HG03521 (cell line): ENCODE data around the gene SPOCK1.

Experiments used
- ATAC-seq: cut with Tn5 transposase; IDR thresholded peaks from one replicate; pipeline ENCODE4 v1.9.1; 2021; ENCODE audit warnings: mild to moderate bottlenecking, moderate library complexity; ENCODE audit not compliant: unreplicated experiment

SPOCK1 gene

DNA sequence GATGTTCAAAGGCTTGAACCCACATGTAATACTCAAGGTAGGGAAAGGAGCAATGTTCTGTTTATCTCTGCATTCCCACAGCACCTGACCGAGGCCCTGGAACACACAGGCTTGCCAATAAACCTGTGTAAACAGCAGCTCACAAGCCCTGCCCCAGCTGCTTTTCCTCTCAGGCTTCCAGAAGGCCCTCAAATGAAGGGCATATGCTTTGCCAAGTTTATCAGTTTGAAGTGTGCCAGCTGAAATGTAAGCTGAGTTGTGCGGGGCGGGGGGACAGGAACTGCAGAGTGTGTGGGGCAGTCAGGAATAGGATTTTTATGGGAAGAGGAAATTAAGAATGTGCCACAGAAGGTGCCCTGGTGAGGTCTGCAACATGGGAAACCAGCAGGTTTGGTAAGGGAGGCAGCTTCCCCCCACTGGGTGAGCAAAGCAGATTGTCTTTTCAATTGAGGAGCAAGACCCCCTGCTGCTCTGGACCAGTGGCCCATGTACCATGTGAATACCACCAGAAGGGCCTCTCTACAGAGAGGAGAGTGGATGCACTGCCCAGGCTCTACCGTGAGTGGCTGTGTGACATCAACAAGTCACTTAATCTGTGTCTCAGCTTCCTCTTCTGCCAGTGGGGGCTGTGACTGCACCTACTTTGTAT is 194.8 kb downstream of the SPOCK1 start:
- ATAC-seq, result no peak

DNA sequence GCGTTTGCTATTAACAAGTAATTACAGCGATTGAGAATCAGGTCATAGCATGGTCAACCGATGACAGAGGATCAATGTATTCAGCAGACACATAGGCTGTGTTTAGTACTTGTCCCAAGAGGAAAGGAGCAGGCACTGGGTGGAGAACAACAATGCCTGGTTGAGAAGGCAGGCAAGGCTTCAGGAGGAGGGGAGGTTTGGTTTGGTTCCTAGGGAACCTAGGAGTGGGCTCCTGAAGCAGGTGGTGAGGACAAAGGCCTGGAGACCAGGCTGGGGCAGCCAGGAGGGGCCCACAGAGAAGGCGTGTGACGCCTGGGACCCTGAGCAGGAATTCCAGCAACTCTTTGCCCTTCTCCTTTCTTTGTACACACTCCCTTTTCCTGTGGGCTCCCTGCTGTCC is 195.6 kb downstream of the SPOCK1 start:
- ATAC-seq, result no peak

DNA sequence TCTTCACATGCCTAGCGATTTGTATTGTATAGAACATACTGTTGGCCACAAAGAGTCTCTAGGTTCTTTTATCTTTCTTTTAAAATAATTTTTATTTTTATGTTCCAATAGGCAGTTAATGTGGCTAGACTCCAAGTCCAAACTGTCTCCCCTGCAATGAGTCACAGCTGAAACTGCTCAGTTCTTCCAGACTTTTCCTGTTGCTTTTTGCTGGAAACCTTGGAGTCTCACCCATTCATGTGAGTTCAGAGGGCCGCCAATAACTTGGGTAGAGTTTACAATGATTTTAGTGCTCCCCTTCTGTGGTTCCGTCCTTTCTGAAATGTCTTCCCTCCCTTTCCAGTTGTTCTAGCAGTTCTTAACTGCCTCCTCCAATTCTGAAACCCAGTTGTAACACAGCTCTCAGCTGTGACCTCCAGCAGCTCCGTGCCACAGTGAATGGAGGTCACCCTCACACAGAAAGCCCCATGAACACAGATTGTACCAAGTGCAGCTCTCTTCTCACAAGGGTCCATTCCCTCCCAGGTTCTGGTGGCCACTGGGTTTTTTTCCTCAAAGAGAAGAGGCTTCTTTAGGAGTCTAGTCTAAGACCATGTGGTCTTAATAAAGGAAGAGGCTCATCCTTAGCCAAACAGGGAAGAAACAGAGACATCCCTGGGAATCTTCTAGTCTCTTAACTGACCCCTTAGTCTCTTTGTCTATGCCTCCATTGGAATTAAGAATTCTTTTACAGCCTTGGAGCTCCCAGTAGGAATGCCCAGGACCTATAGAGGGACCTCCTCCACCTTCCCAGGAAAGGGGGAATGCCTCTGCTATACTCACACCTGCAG is 198.5 kb downstream of the SPOCK1 start:
- no peak for ATAC-seq

DNA sequence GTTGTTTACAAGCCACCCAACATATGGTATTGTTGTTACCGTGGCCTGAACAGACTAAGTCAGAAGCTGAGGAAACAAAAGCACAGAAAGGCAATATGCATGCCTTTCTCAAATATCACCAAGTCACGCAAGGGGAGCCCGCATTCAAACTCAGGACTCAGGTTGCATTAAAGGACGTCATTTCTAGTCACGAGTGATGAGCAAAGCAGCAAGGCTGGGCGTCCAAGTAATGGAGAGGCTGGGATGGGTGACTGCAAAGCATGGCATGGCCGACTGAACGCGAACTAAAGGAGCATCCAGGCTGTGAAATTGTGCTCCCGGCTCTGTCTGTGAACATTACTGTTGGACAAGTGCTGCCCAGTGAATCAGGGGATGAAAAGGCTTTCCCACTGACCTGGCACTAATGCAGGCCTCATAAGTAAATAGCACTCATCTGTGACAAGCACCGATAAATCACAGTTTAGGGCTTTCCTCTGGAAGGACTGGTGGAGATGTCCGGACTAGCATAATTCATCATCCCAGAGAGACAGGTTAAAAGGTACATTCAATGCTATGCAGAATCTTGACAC is 202.8 kb downstream of the SPOCK1 start:
- ATAC-seq, result no peak

DNA sequence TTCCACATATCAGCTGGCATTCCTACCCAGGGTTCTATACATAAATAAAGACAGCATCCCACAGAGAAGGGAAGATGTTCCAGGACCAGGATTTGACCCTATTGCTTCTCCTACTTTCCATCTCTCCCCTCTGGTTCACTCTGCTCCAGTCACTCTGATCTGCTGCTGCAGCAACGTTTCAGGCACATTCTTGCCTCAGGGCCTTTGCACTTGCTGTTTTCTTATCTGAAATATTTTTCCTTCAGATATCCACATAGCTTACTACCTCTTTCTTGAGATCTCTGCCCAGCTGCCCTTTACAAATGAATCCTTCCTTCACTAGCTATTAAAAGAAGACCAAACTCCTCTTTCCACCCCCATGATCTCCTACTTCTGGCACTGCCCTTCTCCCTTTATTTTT is 204.5 kb downstream of the SPOCK1 start:
- no peak for ATAC-seq

DNA sequence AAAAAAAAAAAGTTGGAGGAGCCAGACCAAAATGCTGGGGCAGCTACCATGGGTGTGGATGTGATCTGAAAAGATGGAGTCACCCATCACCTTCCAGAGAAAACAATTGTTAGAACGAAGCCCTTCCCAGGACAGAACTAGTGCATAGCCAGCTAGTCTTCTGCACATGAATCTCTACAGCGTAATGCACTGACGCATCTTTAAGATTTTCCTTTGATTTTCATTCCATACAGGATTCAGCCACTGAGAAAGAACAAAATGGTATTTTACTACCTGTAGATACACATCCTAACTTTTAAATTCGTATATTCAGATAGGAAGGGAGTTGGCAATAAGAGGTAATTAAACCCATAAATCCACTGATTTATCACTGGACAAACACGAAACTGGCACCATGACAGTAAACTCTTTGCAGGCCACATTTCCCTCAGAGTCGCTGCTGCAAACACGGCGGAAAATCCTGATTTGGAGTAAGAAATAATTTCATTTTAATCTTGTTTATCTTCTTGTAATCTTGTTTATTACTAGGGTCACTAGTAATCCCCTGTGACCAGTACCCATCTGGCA is 206.6 kb downstream of the SPOCK1 start:
- no peak for ATAC-seq

DNA sequence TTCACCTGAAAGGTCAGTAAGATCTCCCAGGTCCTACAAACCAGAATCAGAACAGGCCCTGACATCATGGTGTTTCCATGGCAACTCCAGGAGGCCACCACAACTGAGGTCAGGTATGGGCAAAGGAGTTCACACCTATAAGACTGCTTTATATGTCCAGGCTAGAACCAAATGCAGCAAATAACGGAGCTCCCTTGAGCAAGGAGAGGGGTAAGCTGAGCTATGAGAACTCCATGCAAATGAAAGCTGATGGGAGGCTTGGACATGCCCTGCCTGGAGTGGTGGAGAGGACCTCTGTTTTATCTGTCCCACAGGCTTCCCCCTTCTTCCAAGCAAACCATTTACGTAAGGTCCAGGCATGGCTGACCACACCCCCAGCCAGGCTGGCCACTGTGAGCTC is 207.7 kb downstream of the SPOCK1 start:
- no peak for ATAC-seq

DNA sequence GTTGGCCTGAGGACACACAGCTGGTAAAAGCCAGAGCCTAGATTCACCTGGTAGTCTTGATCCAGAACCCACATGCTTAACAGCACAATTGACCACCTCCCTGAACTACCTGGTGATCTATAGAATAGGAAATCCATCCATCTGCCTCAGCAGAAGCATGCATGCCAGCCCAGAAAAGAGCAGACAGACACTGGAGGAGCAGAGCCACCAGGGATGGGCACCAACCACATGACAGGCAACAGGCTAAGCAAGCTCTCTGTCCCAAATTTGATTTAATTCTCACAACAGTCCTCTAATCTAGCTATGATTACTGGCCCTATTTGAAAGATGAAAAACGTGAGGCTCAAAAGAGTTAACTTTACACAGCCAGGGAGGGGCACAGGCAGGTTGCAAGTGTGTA is 208.1 kb downstream of the SPOCK1 start:
- no peak for ATAC-seq

DNA sequence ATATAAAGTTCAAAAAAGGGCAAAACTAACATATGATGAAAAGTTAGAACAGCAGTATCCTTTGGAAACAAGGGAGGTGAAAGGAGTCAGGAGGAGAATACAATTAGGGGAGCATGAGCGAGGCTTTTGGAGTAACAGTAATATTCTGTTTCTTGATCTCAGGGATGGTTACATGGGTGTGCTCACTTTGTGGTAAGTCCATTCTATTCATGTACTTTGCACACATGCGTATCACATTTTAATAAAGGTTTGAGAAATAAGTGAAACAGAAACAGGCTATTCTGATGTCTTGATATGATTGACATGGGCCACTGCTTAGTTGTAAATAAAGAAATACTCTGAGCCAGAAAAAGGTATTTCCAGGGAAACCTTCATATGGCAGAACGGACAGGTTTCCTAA is 208.8 kb downstream of the SPOCK1 start:
- ATAC-seq, result no peak

DNA sequence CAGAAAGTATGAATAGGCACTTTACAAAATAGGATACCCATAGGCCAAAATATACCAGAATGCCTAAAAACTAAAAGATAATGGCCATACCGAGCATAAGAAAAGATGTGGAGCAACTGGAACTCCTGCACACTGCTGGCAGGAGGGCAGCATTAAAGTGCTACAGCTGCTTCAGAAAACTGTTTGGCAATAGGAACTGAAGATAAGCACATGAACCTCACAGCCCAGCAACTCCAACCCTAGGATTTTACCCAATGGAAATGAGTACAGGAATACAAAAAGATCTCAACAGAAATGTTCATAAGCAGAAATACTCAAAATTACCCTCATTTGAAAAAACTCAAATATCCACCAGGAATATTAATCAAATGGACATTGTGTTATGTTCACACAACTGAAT is 209.3 kb downstream of the SPOCK1 start:
- ATAC-seq, result no peak

DNA sequence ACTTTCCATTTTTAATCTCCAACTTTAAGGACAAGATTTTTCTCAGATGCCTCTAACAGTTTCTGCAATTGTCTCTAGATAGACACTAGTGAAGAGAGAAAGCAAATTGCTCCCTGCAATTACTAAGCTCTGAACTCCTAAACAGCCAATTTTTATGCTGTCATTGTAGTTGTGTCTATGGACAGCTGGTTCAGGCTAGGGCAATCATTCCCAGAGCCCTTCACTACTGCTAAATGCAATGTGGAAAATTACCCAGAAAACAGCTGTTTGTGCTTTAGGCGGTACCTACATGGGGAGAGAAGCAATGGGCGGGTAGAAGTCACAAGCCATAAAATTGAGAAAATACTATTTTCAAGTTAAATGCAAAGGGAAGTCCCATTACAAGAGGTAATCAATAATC is 211.6 kb downstream of the SPOCK1 start:
- ATAC-seq, result no peak

DNA sequence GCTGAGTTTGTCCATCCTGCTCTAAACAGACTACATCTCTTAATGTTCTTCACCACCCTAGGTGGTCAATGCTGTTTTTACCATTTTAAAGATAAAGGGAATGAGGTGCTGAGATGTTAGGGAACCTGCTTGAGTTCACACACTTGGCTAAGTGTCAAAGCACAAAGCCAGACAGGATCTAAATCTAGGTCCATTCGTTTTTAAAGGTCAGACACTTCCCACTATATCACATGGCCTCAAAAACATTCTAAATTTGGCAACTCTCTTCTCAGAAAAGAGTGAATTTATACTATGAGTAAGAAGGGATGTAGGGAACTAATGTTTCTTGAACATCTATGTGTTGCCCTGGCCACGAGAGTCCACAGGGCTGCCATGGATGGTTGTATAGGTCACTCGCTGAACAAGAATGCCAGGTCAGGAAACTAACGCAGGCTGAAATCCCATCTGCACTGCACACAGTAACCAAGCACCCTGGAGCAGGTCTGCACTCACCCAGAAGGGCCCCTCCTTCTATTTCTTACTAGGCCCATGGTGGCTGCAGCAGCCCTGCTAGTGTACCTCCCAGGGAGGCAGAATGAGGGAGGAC is 213.0 kb downstream of the SPOCK1 start:
- no peak for ATAC-seq

DNA sequence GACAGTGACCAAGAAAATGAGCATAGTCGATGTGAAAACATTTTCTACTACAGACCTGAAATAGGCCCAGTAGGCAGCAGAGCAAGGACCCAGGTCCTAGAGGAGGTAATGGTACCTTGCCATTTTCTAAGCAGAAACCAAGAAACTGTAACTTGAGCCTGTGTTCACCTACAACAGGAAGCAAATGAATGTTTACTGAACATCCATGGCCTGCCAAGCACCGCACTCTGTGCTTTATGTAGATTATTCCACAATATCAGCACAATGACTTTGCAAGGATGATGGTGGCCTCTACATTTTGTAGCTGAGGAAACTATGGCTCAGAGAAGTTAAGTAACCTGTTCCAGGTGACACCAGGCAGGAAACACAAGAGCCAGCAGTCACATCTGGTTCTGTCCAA is 215.3 kb downstream of the SPOCK1 start:
- no peak for ATAC-seq

DNA sequence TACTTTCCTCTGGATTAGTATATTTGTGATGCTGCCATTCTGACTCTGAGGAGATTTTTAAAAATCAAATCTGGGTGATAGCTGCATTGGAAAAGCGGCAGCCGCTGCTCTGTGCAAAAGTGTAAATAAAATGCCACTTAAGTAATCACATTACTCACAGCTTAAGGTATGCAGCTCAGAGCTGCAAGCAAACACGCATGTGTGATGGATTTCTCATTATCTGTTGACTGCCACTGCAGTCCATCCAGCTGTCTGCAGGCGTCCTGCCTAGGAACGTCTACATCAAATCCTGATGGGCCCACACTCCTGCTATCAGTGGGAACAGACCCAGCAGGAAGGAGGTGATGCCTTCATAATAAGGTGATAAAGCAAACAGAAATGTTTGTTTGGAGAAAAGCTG is 216.9 kb downstream of the SPOCK1 start:
- no peak for ATAC-seq

DNA sequence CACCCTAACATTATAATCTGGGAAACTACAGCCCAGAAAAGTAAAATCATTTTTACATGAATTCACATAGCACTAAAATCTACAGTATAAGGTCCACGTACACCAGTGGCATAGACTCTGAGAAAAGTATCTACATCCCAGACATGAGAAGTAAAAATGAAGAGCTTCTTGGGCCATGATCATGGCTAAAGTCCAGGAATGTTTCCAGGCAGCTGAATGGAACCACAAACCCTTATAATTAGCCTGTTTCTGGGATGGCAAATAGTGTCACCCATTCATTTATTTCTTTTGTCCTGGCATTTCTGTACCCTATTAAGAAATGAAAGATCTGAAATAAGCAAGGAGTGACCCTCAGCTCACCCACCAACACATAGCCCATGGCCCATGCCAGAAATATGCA is 217.9 kb downstream of the SPOCK1 start:
- no peak for ATAC-seq

DNA sequence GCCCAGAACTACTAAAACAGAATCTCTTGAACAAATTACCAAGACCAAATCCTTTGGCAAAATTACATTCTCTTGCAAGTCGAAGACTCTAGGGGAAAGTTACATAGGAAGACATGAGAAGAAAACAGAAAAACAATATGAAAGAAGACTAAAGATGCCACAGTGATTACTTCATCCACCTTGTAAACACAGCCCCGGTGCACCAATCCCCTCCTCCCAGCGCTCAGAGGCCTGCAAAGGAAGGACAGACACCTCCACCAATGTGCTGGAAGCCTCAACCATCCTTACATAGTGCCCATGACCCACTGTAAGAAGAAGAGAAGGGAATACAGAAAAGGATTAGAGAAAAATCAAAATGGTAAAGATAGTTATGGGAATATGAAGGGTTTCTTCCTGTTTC is 218.5 kb downstream of the SPOCK1 start:
- ATAC-seq, result no peak

DNA sequence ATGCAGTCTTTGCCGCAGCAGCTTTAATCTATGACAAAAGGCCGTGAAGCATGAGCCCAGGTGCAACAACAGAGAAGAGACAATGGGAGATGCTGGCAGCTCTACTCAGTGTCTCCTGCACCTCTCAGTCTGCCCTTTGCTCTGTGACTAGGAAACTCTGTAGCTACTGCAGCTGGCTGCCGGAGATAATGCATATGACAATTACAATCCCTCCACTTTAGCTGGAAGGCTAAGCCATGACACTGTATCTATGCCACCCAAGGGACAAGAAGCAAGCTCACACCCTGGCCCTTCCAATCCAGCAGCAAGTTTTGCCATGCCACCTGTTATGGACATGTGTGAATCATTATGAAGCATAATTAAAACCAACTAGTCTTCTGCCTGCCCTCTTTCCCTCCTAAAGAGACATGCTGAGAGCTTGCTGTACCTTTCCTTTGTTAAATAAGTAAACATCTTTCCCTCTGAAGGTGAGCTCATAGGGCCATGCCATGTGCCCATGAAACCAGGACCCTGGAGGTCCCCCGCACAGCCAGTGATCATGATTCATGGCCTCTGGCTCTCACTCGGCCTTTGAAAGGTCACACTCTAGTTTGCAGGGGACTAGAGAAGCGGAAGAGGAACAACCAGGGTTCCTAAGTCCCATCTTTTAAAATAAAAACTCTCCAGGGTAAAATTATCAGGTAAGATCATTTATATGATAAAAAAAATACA is 219.4 kb downstream of the SPOCK1 start:
- ATAC-seq, result no peak

DNA sequence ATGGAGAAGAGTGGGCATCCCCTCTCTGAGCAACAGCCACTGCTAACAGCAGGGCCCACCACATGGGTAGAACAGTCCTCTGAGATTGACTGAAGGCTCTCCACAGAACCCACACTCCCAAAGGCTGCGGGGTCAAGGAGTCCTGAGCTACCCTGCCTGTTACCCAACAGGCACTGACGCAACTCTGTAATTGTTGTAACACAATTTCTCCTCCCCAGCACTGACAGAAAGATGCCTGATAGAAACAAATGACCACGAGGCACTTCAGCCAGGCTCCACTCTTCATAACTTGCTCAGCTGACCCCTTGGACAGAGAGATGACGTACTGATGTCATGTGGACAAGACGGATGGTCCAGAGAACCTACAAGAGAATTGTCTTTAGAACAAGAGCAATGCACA is 220.7 kb downstream of the SPOCK1 start:
- no peak for ATAC-seq

DNA sequence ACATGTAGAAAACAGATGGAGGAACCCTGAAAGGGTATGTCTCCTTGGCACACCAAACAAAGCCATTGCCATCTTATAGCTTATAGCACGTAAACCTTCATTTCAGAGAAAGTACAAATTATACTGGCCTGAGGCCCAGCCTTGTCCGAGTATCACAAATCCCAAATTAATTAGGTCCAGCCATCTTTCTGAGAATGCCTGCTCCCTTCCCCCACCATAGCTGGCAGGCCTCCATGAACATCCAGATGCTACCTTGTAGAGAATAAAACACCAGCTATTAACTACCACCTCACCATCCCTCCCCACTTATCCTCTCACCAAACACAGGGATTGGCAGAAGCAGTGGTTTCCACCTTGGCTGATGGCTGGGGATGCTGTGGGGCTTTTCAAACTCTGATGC is 224.0 kb downstream of the SPOCK1 start:
- ATAC-seq, result no peak

DNA sequence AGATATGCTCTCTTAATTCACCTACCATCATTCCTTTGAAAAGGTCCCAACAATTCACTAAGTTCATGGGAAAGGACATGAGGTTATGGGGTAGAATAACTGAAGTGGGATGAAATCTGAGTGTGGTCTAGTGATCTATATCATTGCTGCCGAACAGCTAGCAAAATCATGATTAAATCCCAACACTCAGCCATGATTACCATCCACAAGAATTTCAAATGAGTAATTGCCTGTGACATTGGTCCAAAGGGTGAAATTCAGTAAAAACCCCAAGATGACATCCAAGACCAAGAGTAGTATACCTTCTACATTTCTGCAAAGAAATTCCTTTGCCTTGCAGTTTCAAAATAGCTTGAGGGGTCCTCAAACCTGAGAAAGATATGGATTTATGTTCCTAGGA is 225.6 kb downstream of the SPOCK1 start:
- ATAC-seq, result no peak

DNA sequence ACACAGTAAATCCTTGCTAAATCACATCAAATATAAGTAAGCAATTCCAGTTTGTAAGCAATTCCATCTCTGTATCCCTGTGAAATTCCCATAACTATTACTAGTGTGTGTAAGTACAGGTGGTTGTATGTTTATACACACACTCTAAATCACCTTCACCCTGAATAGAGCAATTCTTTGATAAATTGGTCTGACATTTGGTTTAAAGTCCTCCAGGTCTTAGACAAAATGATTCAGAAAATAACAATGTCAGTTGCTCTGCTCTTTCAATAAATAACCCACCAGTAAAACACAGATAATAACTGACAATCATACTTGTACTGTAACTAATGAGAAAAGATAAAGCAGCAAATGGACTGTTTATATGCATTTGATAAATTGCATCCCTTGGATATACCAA is 226.3 kb downstream of the SPOCK1 start:
- ATAC-seq, result no peak
